Adipocyte (in vitro differentiated cells): ENCODE results near the gene RBM19.

Experiments used
- DNase-seq: peaks from one replicate; pipeline ENCODE4 v3.0.0-alpha.2; 2015; ENCODE audit warnings: low read depth
- H3K27me3 ChIP-seq: replicated peaks from 2 replicates; pipeline ENCODE4 v1.7.0; 2013; ENCODE audit warnings: mild to moderate bottlenecking, low read length, moderate library complexity; ENCODE audit not compliant: control insufficient read depth, insufficient read depth
- H3K36me3 ChIP-seq: 2 replicates; pipeline ENCODE4 v1.7.0; 2013; ENCODE audit warnings: low read length, mild to moderate bottlenecking, moderate library complexity; ENCODE audit not compliant: control insufficient read depth, insufficient read depth, severe bottlenecking
- H3K4me1 ChIP-seq: 2 replicates; pipeline ENCODE4 v1.7.0; 2013; ENCODE audit warnings: mild to moderate bottlenecking, low read length, moderate library complexity; ENCODE audit not compliant: control insufficient read depth, insufficient read depth
- H3K4me3 ChIP-seq: 2 replicates; pipeline ENCODE4 v1.7.0; 2013; ENCODE audit warnings: mild to moderate bottlenecking, low read length, moderate library complexity
- H3K9ac ChIP-seq: 2 replicates; pipeline ENCODE4 v1.7.0; 2013; ENCODE audit warnings: mild to moderate bottlenecking, low read length, moderate library complexity
- H3K9me3 ChIP-seq: 2 replicates; pipeline ENCODE4 v1.7.0; 2013; ENCODE audit warnings: mild to moderate bottlenecking, low read length, moderate library complexity; ENCODE audit not compliant: control insufficient read depth

RBM19 gene

GRCh38 chr12:113795445-113795844 lies 170.7 kb downstream of the RBM19 start:
- H3K36me3 ChIP-seq, result no peaks in the 10 kb centered on the region
- peaks cover 54% of the 10 kb centered on the region for H3K27me3 ChIP-seq
- no peak overlapping the region for H3K9ac ChIP-seq
- H3K4me1 ChIP-seq, result no peaks in the 10 kb centered on the region
- no peak overlapping the region for H3K4me3 ChIP-seq
- DNase-seq, result no peak
- no peaks in the 10 kb centered on the region for H3K9me3 ChIP-seq

- DNase-seq, result no peak
Measured at GRCh38 chr12:113794774-113795173, 171.4 kb downstream of the RBM19 start.

DNA sequence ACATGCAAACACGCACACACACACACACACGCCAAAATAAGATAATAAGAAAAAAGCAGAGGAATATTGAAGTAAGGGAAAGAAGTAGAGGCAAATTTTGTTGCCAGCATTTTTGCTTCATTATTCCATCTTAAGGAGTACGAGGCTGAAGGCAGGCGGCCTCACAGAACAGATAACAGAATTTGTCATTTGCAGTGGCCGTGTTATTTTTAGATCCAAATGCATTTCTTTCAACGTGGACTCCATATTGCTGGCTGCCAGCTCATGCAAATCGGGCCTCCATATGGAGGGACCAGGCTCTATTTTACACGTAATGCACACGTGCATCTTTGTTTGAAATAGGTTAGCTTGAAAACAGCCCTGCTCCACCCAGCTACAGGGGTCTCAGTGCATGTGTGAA lies 172.9 kb downstream of the RBM19 start:
- no peak for DNase-seq
- Histone ChIP-seq H3K9me3 (peaks cover 3% of the 10 kb centered on the region), H3K36me3 (no peaks in the 10 kb centered on the region), H3K4me3 (no peak overlapping the region), H3K4me1 (no peaks in the 10 kb centered on the region), H3K27me3 (peaks cover 58% of the 10 kb centered on the region), H3K9ac (no peak overlapping the region)

More at GRCh38 chr12:113794774-113795173, 171.4 kb downstream of the RBM19 start:
- peaks cover 58% of the 10 kb centered on the region for H3K27me3 ChIP-seq
- H3K4me1 ChIP-seq, result no peaks in the 10 kb centered on the region
- no peaks in the 10 kb centered on the region for H3K36me3 ChIP-seq
- no peak overlapping the region for H3K9ac ChIP-seq
- no peaks in the 10 kb centered on the region for H3K9me3 ChIP-seq
- H3K4me3 ChIP-seq, result no peak overlapping the region

DNA sequence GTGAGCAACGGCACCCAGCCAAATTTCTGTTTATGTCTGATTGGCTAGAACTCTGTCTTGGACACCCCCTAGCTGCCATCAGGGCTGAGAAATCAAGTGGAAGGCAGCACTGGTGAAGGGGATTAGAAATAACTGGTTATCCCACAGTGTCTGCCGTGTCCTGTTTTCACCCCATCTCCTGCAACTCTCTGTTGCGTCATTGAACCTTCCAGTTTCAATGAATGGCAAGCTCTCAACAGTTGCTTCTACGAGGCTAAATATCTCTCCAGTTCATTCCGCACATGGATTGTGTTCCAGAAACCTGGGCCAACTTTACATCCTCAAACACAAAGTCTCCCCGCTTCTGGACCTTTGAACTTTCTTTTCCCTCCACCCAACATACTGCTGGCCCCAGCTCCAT lies 173.7 kb downstream of the RBM19 start:
- Histone ChIP-seq H3K36me3 (no peaks in the 10 kb centered on the region), H3K27me3 (peaks cover 56% of the 10 kb centered on the region), H3K4me1 (no peaks in the 10 kb centered on the region), H3K4me3 (no peak overlapping the region), H3K9me3 (peaks cover 3% of the 10 kb centered on the region), H3K9ac (no peak overlapping the region)
- DNase-seq, result no peak

DNA sequence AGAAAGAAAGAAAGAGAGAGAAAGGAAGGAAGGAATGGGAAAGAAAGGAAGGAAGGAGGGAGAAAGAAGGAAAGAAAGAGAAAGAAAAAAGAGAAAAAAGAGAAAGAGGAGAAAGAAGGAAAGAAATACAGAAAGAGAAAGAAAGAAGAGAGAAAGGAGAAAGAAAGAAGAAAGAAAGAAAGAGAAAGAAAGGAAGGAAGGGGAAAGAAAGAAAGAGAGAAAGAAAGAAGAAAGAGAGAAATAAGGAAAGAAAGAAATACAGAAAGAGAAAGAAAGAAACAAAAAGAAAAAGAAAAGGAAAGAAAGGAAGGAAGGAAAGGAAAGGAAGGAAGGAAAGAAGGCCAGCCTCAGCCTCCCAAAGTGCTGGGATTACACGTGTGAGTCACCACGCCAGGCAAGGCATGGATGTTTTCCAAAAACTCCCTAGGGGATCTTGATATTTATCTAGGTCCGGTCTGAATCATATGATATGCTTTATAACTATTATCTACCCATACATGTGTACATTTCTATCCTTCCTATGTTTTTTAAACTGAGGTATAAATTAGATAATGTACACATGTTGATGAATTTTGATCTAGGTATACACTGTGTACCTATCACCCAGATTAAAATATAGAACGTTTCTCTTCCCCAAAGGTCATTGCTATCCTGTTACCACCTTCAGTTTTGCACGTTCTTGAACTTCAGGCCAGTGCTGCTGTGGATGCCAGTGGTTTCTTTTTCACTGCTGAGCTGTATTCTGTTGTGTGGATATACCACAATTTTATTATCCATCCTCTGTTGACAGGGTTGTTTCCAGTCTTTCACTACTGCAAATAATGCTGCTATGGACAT lies 177.9 kb downstream of the RBM19 start:
- DNase-seq, result peak; percentile 20
- peaks cover 12% of the 10 kb centered on the region for H3K9me3 ChIP-seq
- no peak overlapping the region for H3K9ac ChIP-seq
- H3K4me3 ChIP-seq, result no peak overlapping the region
- H3K36me3 ChIP-seq, result no peaks in the 10 kb centered on the region
- no peaks in the 10 kb centered on the region for H3K4me1 ChIP-seq
- peaks cover 41% of the 10 kb centered on the region for H3K27me3 ChIP-seq

DNA sequence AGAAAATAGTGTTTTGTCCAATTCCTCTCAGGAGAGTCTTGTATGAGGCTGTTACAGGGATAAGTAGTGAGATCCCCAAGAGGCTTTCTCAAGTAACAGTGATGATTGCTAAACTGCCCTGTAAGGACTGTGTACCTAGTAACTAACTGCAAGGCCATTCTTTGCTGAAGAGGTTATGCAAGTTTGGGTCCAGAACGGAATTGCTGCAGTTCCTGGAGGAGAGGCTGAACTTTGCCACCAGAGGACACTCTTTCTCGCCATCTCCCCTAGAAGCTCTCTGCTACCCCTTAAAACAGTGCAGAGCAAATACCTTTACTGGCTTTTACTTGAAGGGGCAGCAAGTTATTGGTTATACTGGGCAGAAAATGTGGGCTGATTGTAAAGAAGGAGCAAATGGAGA lies 180.0 kb downstream of the RBM19 start:
- no peak for DNase-seq
- H3K9me3 ChIP-seq, result peaks cover 12% of the 10 kb centered on the region
- no peak overlapping the region for H3K9ac ChIP-seq
- H3K4me3 ChIP-seq, result no peak overlapping the region
- H3K36me3 ChIP-seq, result no peaks in the 10 kb centered on the region
- no peaks in the 10 kb centered on the region for H3K4me1 ChIP-seq
- H3K27me3 ChIP-seq, result peaks cover 29% of the 10 kb centered on the region

DNA sequence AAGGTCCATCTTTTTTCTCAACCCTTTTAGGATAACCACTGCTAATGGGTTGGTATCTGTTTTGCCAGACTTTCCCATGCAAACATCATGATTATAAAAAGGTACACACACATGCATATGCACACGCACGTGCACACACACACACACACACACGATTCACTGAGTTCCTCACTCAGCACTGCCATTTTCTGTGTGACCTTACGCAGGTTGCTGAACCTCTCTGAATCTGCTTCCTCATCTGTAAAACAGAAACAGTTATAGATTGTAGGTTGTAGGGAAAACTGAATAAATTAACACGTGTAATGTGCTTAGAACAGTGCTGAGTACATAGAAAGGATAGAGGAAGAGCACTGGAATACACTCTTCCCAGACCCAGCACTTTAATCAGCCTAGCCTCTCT lies 182.3 kb downstream of the RBM19 start:
- Histone ChIP-seq H3K27me3 (peaks cover 24% of the 10 kb centered on the region), H3K36me3 (no peaks in the 10 kb centered on the region), H3K4me3 (no peak overlapping the region), H3K4me1 (no peaks in the 10 kb centered on the region), H3K9ac (no peak overlapping the region), H3K9me3 (peaks cover 12% of the 10 kb centered on the region)
- no peak for DNase-seq

GRCh38 chr12:113782873-113783272 lies 183.3 kb downstream of the RBM19 start:
- H3K4me1 ChIP-seq, result no peaks in the 10 kb centered on the region
- no peaks in the 10 kb centered on the region for H3K36me3 ChIP-seq
- DNase-seq, result no peak
- peaks cover 9% of the 10 kb centered on the region for H3K9me3 ChIP-seq
- no peak overlapping the region for H3K4me3 ChIP-seq
- no peak overlapping the region for H3K9ac ChIP-seq
- H3K27me3 ChIP-seq, result peaks cover 32% of the 10 kb centered on the region

- no peaks in the 10 kb centered on the region for H3K4me1 ChIP-seq
- H3K4me3 ChIP-seq, result no peak overlapping the region
- peaks cover 6% of the 10 kb centered on the region for H3K9me3 ChIP-seq
- H3K9ac ChIP-seq, result no peak overlapping the region
- DNase-seq, result no peak
- H3K36me3 ChIP-seq, result no peaks in the 10 kb centered on the region
- H3K27me3 ChIP-seq, result peaks cover 39% of the 10 kb centered on the region
Measured at GRCh38 chr12:113781415-113782198, 184.5 kb downstream of the RBM19 start.

GRCh38 chr12:113779774-113780173 lies 186.4 kb downstream of the RBM19 start:
- DNase-seq, result no peak

DNA sequence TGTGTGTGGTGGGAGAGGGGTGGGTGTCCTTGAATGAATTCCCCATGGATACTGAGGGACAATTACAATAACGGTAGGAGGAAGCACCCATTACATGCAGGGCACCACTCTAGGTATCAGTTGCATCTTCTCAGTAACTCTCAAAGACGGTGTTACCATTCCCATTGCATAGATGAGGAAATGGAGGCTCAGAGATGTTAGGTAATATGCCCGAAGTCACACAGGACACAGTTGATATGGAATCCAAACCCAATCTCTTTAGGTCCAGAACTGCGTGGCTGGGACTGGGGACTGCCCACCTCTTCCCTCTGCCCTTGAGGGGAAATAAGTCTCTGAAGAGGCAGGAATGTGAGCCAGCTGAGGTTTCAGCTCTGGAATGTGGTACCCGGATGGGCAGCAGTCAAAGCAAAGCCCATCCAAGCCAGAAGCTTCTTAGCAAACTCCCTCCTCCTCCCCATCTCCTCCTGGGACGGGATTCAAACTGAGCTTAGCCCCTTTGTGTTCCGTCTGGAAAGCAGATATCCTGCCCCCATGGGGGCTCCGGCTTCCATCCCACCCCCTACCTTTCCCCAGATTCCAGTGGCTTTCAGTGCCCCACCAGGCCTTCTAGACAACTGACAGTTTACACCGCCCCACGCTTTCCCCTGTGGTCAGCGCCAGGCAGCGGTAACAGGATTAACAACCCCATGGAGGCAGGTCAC lies 187.5 kb downstream of the RBM19 start:
- no peaks in the 10 kb centered on the region for H3K36me3 ChIP-seq
- no peak overlapping the region for H3K4me3 ChIP-seq
- H3K27me3 ChIP-seq, result peaks cover 42% of the 10 kb centered on the region
- no peak overlapping the region for H3K9ac ChIP-seq
- H3K4me1 ChIP-seq, result no peaks in the 10 kb centered on the region
- DNase-seq, result no peak
- no peaks in the 10 kb centered on the region for H3K9me3 ChIP-seq

More at GRCh38 chr12:113779774-113780173, 186.4 kb downstream of the RBM19 start:
- H3K4me3 ChIP-seq, result no peak overlapping the region
- peaks cover 49% of the 10 kb centered on the region for H3K27me3 ChIP-seq
- no peaks in the 10 kb centered on the region for H3K36me3 ChIP-seq
- H3K9ac ChIP-seq, result no peak overlapping the region
- H3K4me1 ChIP-seq, result no peaks in the 10 kb centered on the region
- H3K9me3 ChIP-seq, result no peaks in the 10 kb centered on the region
